Keratinocyte (primary cell): ENCODE measurements around the gene OSTF1.

Source experiments
- EZH2 ChIP-seq: IDR thresholded peaks from one replicate; pipeline ENCODE4 v1.6.1; 2012; ENCODE audit warnings: inconsistent platforms, mild to moderate bottlenecking, low read length, moderate library complexity
- TF ChIP-seq, protein P1 (sequence below), 3 experiments: IDR thresholded peaks in 1 of 3; conservative IDR thresholded peaks in 1 of 3; optimal IDR thresholded peaks in 1 of 3; 2 replicates in 2 of 3; 3 replicates in 1 of 3; pipeline versions ENCODE3 to v1.5.1; 2011; ENCODE audit warnings: low read length in 3 of 3, mild to moderate bottlenecking in 3 of 3, moderate library complexity in 2 of 3, control low read depth in 1 of 3, inconsistent platforms in 1 of 3; ENCODE audit not compliant: insufficient read depth in 2 of 3; ENCODE audit errors: extremely low read depth in 1 of 3

DNA sequence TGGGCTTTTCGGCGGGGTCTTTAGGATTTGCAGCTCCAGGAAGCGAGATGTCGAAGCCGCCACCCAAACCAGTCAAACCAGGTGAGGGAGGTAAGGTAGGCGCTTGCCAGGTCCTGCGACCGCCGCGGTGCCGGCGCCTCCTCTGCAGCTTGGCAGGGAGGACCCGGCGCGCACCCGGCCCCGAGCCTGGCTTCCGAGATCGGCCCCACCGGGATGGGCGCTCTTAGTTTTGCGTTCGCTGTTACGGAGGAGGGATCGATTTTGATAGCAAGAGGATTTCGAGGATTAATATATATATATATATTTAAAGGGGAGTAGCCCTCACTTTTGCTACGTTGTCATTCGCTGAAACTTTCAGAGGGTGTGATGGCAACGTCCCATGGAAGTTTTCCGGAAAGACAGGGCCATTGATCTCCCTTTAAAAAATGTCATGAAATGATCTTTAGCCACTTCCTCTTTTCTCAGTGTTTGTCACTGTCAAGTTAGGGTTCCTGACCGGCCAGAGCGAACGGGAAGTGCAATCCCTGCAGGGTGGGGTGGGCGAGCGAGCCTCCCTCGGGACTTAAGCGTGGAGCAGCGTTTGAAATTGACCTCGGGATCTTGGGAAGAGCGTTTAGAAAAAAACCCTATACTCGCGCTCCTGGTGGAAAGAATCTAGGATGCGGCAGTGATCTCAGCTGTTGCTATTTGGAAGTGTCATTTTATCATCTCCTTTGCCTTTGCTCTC, 495 bp downstream of the OSTF1 start:
- TF ChIP-seq, protein P1, sequence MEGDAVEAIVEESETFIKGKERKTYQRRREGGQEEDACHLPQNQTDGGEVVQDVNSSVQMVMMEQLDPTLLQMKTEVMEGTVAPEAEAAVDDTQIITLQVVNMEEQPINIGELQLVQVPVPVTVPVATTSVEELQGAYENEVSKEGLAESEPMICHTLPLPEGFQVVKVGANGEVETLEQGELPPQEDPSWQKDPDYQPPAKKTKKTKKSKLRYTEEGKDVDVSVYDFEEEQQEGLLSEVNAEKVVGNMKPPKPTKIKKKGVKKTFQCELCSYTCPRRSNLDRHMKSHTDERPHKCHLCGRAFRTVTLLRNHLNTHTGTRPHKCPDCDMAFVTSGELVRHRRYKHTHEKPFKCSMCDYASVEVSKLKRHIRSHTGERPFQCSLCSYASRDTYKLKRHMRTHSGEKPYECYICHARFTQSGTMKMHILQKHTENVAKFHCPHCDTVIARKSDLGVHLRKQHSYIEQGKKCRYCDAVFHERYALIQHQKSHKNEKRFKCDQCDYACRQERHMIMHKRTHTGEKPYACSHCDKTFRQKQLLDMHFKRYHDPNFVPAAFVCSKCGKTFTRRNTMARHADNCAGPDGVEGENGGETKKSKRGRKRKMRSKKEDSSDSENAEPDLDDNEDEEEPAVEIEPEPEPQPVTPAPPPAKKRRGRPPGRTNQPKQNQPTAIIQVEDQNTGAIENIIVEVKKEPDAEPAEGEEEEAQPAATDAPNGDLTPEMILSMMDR (optimal IDR thresholded peaks at IDR 0.05 in 1 of 3, IDR thresholded peaks at IDR 0.05 in 1 of 3, conservative IDR thresholded peaks at IDR 0.05 in 1 of 3; ENCODE audit: extremely low read depth in 1 of 3, insufficient read depth in 2 of 3, low read length in 3 of 3) = peak in 2 of 3 experiments; percentile 29 to 30
- TF ChIP-seq EZH2 = no peak
